Breast epithelium (tissue), 4 donors: ENCODE measurements around the gene OTULIN. TPM values are rescaled to one million over a fixed set of nuclear protein-coding genes. Genes with fewer than 3 reads are reported as not detected.

Source experiments
- DNase-seq, 2 donors: peaks; one replicate each; pipeline ENCODE4 v3.0.0-alpha.2; 2019; ENCODE audit warnings: low spot score in 2 of 2
- H3K27ac ChIP-seq, 2 donors: fragments of 200-600 bp; sonication (generic) in 1 of 2; one replicate each; pipeline ENCODE4 v1.5.1; 2016 to 2019; ENCODE audit warnings: mild to moderate bottlenecking in 1 of 2
- H3K27me3 ChIP-seq, 2 donors: fragments of 200-600 bp; sonication (generic) in 1 of 2; one replicate each; pipeline versions ENCODE4 v1.5.1 to v1.6.0; 2017 to 2019; ENCODE audit warnings: control low read depth in 1 of 2, mild to moderate bottlenecking in 1 of 2
- H3K36me3 ChIP-seq: fragments of 200-600 bp; one replicate; pipeline ENCODE4 v1.5.1; 2019
- H3K4me1 ChIP-seq, 2 donors: fragments of 200-600 bp; sonication (generic); one replicate each; pipeline ENCODE4 v1.5.1; 2016 to 2019; ENCODE audit warnings: control low read depth in 1 of 2
- H3K4me3 ChIP-seq, 3 donors: fragments of 200-600 bp; sonication (generic); 1 replicate in 2 of 3; 2 replicates in 1 of 3; pipeline ENCODE4 v1.5.1; 2016 to 2019; ENCODE audit warnings: mild to moderate bottlenecking in 3 of 3, moderate library complexity in 2 of 3
- H3K9me3 ChIP-seq, 2 donors: fragments of 200-600 bp; sonication (generic) in 1 of 2; one replicate each; pipeline ENCODE4 v1.5.1; 2016 to 2019; ENCODE audit warnings: control low read depth in 1 of 2
- CTCF ChIP-seq, 3 donors: fragments of 450-650 bp; IDR thresholded peaks; one replicate each; pipeline ENCODE4 v1.5.1; 2016 to 2017; ENCODE audit warnings: antibody characterized with exemption in 3 of 3, mild to moderate bottlenecking in 3 of 3, moderate library complexity in 3 of 3
- POLR2A ChIP-seq: fragments of 450-650 bp; IDR thresholded peaks from one replicate; pipeline ENCODE4 v1.6.1; 2016; ENCODE audit warnings: antibody characterized with exemption, mild to moderate bottlenecking, moderate library complexity
- POLR2AphosphoS5 ChIP-seq, 3 donors: sonication (generic); formaldehyde crosslinking; IDR thresholded peaks; one replicate each; pipeline ENCODE4 v1.6.1; 2017; ENCODE audit warnings: antibody characterized with exemption in 3 of 3
- intact Hi-C: fragments of 100-400 bp; cut with DNase I; formaldehyde crosslinking; loops from one replicate; pipeline ENCODE4 v1.15.1; 2023; ENCODE audit warnings: low total_unique reads
- total RNA-seq, 3 donors: library from RNA; depleted of rRNA; stranded (reverse); fragments of >200 nt; gene quantifications; one replicate each; pipeline ENCODE4 v1.1.0, GENCODE V29; 2016

Gene OTULIN
- total RNA-seq, 3 donors from 2014 or later = 31.0 to 63.7 (median 47.2) TPM

- no peak overlapping the region for H3K4me3 ChIP-seq
- DNase-seq = no peak
- no peak for TF ChIP-seq POLR2A
- TF ChIP-seq CTCF (IDR thresholded peaks at IDR 0.05) = no peak
- TF ChIP-seq POLR2AphosphoS5 (IDR thresholded peaks at IDR 0.05) = no peak
- peak overlapping the region in 1 of 2 donors; percentile 62 for H3K27ac ChIP-seq
- H3K9me3 ChIP-seq = no peaks in the 10 kb centered on the region
- no peaks in the 10 kb centered on the region for H3K4me1 ChIP-seq
- H3K36me3 ChIP-seq = no peaks in the 10 kb centered on the region
- intact Hi-C loops = no loop called here
- H3K27me3 ChIP-seq = no peaks in the 10 kb centered on the region
Observed at GRCh38 chr5:14705556-14705955, 41.0 kb downstream of the OTULIN start.

GRCh38 chr5:14706615-14707021, 42.1 kb downstream of the OTULIN start:
- no peak for DNase-seq
- no peaks in the 10 kb centered on the region for H3K36me3 ChIP-seq
- H3K4me3 ChIP-seq = no peak overlapping the region
- intact Hi-C loops = no loop called here
- H3K4me1 ChIP-seq = no peaks in the 10 kb centered on the region
- no peak for TF ChIP-seq POLR2A
- TF ChIP-seq POLR2AphosphoS5 (IDR thresholded peaks at IDR 0.05) = no peak
- TF ChIP-seq CTCF (IDR thresholded peaks at IDR 0.05) = no peak
- peak overlapping the region in 1 of 2 donors; percentile 52 for H3K27ac ChIP-seq
- H3K27me3 ChIP-seq = no peaks in the 10 kb centered on the region
- no peaks in the 10 kb centered on the region for H3K9me3 ChIP-seq

- Histone ChIP-seq H3K27ac (peak overlapping the region in 1 of 2 donors; percentile 53), H3K27me3 (no peaks in the 10 kb centered on the region), H3K4me3 (no peak overlapping the region), H3K36me3 (no peaks in the 10 kb centered on the region), H3K9me3 (no peaks in the 10 kb centered on the region), H3K4me1 (no peaks in the 10 kb centered on the region)
- DNase-seq = no peak
- intact Hi-C loops = no loop called here
- no peak for TF ChIP-seq CTCF (IDR thresholded peaks at IDR 0.05)
- TF ChIP-seq POLR2AphosphoS5 (IDR thresholded peaks at IDR 0.05) = no peak
Observed at GRCh38 chr5:14707811-14708390, 43.4 kb downstream of the OTULIN start.

- no peak for TF ChIP-seq POLR2A
- TF ChIP-seq POLR2AphosphoS5 (IDR thresholded peaks at IDR 0.05) = no peak
- TF ChIP-seq CTCF (IDR thresholded peaks at IDR 0.05) = no peak
Observed at GRCh38 chr5:14708551-14708950, 44.0 kb downstream of the OTULIN start.

GRCh38 chr5:14710313-14710994, 45.9 kb downstream of the OTULIN start:
- Histone ChIP-seq H3K4me1 (no peaks in the 10 kb centered on the region), H3K4me3 (no peak overlapping the region), H3K36me3 (no peaks in the 10 kb centered on the region), H3K27me3 (no peaks in the 10 kb centered on the region), H3K9me3 (no peaks in the 10 kb centered on the region), H3K27ac (no peak overlapping the region)
- DNase-seq = no peak
- intact Hi-C loops = loop anchor here (10.0 kb wide), 1 partner anchor 164 kb away; the partner anchor contains the start of gene ANKH
- TF ChIP-seq POLR2A = no peak
- TF ChIP-seq POLR2AphosphoS5 (IDR thresholded peaks at IDR 0.05) = no peak
- TF ChIP-seq CTCF (IDR thresholded peaks at IDR 0.05) = no peak

More at GRCh38 chr5:14708551-14708950, 44.0 kb downstream of the OTULIN start:
- H3K4me1 ChIP-seq = no peaks in the 10 kb centered on the region
- H3K27ac ChIP-seq = no peak overlapping the region
- H3K36me3 ChIP-seq = no peaks in the 10 kb centered on the region
- no peak for DNase-seq
- H3K27me3 ChIP-seq = no peaks in the 10 kb centered on the region
- intact Hi-C loops = no loop called here
- H3K9me3 ChIP-seq = no peaks in the 10 kb centered on the region
- H3K4me3 ChIP-seq = no peak overlapping the region
